Measurements from ENCODE around the gene GPR61.

Gene GPR61

GRCh38 chr1:109573785-109574184 lies 34.1 kb downstream of the GPR61 start:
- no peak for DNase-seq

- no peak for DNase-seq
Measured at GRCh38 chr1:109578947-109579443, 39.3 kb downstream of the GPR61 start.

- DNase-seq = no peak
Measured at GRCh38 chr1:109579491-109579890, 39.8 kb downstream of the GPR61 start.

GRCh38 chr1:109582021-109582420 lies 42.3 kb downstream of the GPR61 start:
- no peak for DNase-seq

- DNase-seq = no peak
Measured at GRCh38 chr1:109584766-109585165, 45.1 kb downstream of the GPR61 start.

- no peak for DNase-seq
Measured at GRCh38 chr1:109586055-109586454, 46.4 kb downstream of the GPR61 start.

- DNase-seq = no peak
Measured at GRCh38 chr1:109589177-109589576, 49.5 kb downstream of the GPR61 start.

GRCh38 chr1:109589679-109590078 lies 50.0 kb downstream of the GPR61 start:
- DNase-seq = no peak

DNA sequence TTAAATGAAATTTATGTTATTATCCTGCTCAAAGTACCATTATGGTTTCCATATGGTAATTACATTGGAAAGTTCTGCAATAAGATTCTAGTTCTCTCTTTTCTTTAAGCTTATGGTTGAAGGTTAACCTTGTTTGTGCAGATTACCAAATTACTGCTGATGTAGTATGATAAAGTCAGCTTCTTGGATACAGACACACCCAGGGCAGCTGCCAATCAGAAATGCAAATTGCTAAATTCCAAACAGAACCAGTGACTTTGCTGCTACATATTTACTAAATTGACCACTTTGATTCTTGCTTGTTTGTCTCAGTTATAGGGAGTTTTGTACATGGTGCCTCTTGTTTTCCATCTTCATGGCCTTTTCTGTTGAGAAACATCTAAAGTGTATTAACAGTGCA lies 53.2 kb downstream of the GPR61 start:
- DNase-seq = no peak

DNA sequence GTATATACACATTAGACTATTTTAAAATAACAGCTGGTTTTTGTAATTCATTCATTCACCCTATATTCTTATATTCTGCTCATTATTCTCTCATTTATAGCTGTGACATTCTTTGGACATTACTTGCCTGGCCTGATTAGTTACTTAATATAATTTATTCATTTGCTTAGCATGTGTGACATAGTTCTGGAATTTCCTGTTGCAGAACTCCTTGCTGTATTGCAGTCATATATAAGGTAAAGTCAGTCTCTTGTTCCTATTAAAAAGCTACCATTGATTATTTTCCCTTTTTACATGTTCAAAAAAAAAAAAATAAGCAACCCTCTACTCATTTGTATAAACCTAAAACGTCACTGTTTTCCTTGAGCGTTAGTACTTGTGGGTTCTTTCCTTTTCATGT lies 55.9 kb downstream of the GPR61 start:
- DNase-seq = no peak
